ENCODE data around the gene SLC1A3. TPM values are rescaled to one million over a fixed set of nuclear protein-coding genes. Genes with fewer than 3 reads are reported as not detected.

SLC1A3 gene
- total RNA-seq, 4 donors from 2014 or later = 10.1 to 17.7 (median 12.9) TPM

DNA sequence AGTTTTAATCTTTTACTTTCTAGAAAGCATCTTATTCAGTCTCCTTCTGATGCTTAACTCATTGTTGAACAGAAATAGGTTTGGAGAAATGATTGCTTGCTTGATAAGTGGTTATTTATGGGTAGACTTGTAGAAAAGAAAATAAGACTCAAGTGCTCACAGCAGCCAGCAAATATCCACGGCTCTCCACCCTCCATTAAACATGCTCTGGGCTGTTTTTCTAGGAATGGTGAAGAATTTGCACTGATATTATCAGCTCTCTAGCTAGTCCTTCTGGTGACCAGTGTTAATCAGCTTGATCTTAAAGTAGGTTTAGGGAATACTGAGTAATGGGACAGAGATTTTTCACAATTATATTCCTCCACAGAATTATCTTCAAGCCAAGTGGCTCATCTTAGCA is 60.6 kb downstream of the SLC1A3 start:
- no peak for DNase-seq (ENCODE audit: low spot score in 2 of 2)
- WGBS, 2 donors = 38 to 41% methylated on average over 1 of the region's 1 CpG
- TF ChIP-seq, protein P1, sequence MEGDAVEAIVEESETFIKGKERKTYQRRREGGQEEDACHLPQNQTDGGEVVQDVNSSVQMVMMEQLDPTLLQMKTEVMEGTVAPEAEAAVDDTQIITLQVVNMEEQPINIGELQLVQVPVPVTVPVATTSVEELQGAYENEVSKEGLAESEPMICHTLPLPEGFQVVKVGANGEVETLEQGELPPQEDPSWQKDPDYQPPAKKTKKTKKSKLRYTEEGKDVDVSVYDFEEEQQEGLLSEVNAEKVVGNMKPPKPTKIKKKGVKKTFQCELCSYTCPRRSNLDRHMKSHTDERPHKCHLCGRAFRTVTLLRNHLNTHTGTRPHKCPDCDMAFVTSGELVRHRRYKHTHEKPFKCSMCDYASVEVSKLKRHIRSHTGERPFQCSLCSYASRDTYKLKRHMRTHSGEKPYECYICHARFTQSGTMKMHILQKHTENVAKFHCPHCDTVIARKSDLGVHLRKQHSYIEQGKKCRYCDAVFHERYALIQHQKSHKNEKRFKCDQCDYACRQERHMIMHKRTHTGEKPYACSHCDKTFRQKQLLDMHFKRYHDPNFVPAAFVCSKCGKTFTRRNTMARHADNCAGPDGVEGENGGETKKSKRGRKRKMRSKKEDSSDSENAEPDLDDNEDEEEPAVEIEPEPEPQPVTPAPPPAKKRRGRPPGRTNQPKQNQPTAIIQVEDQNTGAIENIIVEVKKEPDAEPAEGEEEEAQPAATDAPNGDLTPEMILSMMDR (IDR thresholded peaks at IDR 0.05) = no peak
- TF ChIP-seq POLR2A (IDR thresholded peaks at IDR 0.05) = no peak
- intact Hi-C loops (cut with DNase I; ENCODE audit: low total_unique reads) = no loop called here
- no peak overlapping the region for H3K4me3 ChIP-seq (ENCODE audit: low read depth, poor library complexity, severe bottlenecking)

DNA sequence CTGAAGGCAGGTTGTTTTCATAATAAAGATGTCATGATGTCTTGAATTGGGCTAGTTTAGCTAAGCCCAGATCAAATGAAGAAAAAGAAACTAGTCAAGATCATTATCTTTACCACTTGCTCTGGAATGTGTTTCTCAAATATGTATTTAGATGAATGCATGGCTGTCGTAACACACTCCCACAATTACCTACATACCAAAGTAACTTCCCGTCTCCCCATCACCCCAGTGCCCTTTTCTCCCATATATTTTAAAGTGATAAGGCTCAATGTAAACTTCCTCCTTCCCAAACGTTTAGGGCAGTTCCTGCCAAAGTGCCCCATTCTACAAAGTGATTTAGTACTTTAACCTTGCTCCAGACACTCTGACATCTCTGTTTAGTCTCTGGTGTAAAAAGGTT is 61.4 kb downstream of the SLC1A3 start:
- 37 to 55% methylated on average over 3 of the region's 3 CpGs for WGBS, 2 donors
- TF ChIP-seq, protein P1 (IDR thresholded peaks at IDR 0.05) = no peak
- no peak for TF ChIP-seq POLR2A (IDR thresholded peaks at IDR 0.05)
- H3K4me3 ChIP-seq (ENCODE audit: low read depth, poor library complexity, severe bottlenecking) = no peak overlapping the region
- intact Hi-C loops (cut with DNase I; ENCODE audit: low total_unique reads) = no loop called here
- no peak for DNase-seq (ENCODE audit: low spot score in 2 of 2)

GRCh38 chr5:36669015-36669651 is 62.7 kb downstream of the SLC1A3 start:
- H3K4me3 ChIP-seq (ENCODE audit: low read depth, poor library complexity, severe bottlenecking) = no peak overlapping the region
- 93 to 95% methylated on average over 13 of the region's 13 CpGs for WGBS, 2 donors
- no peak for DNase-seq (ENCODE audit: low spot score in 2 of 2)
- intact Hi-C loops (cut with DNase I; ENCODE audit: low total_unique reads) = no loop called here
- no peak for TF ChIP-seq POLR2A (IDR thresholded peaks at IDR 0.05)
- TF ChIP-seq, protein P1 (IDR thresholded peaks at IDR 0.05) = no peak

DNA sequence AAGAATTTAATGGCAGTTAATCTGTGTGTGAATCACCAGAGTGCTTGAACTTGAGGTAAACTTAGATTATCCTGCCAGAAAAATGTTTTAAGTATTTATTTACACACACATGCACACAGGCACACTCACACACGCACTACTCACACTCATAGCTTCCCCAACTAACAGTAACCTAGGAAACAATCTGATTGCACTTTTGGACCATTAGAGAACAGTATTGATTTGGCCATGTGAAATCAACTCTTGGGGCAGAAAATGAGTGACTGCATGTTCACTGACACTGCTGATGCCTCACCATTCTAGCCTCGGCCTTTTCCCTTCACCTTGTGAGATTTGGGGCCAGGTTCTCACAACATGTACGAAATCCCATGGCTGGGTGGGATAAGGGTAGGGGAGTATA is 64.1 kb downstream of the SLC1A3 start:
- intact Hi-C loops (cut with DNase I; ENCODE audit: low total_unique reads) = no loop called here
- no peak for DNase-seq (ENCODE audit: low spot score in 2 of 2)
- 87 to 95% methylated on average over 3 of the region's 3 CpGs for WGBS, 2 donors
- TF ChIP-seq, protein P1 (IDR thresholded peaks at IDR 0.05) = no peak
- TF ChIP-seq POLR2A (IDR thresholded peaks at IDR 0.05) = no peak
- H3K4me3 ChIP-seq (ENCODE audit: low read depth, poor library complexity, severe bottlenecking) = no peak overlapping the region

- H3K4me3 ChIP-seq (ENCODE audit: low read depth, poor library complexity, severe bottlenecking) = no peak overlapping the region
- 64 to 75% methylated on average over 3 of the region's 3 CpGs for WGBS, 2 donors
- intact Hi-C loops (cut with DNase I; ENCODE audit: low total_unique reads) = no loop called here
- TF ChIP-seq, protein P1 (IDR thresholded peaks at IDR 0.05) = no peak
- no peak for TF ChIP-seq POLR2A (IDR thresholded peaks at IDR 0.05)
- DNase-seq (ENCODE audit: low spot score in 2 of 2) = no peak
Measured at GRCh38 chr5:36675282-36675681, 68.9 kb downstream of the SLC1A3 start.
